ENCODE results near the gene PRDX5. TPM values are rescaled to one million over a fixed set of nuclear protein-coding genes. Genes with fewer than 3 reads are reported as not detected.
A peak's percentile ranks its signal among the peaks of the same experiment; 100 is the strongest.

The PRDX5 gene
- total RNA-seq, 2 experiments from 2014 or later = 177 to 217 TPM

GRCh38 chr11:64284048-64284961 is 33.6 kb upstream of the PRDX5 start, which contains the start of gene BAD:
Gene BAD, minus strand, starts transcription at chr11:64284665. Its CDS starts 297 bp downstream, at chr11:64284368.
- peak within 1 kb of the TSS; percentile 73 for H3K4me3 ChIP-seq (ENCODE audit: low read depth, low read length, poor library complexity, severe bottlenecking)
- BruUV-seq (replicated peaks) = no TSS peak

GRCh38 chr11:64284962-64285884 is 32.7 kb upstream of the PRDX5 start, which contains the start of gene GPR137:
Gene GPR137, plus strand, starts transcription at chr11:64285848. Its CDS starts 677 bp downstream, at chr11:64286525.
- H3K4me3 ChIP-seq (ENCODE audit: low read depth, low read length, poor library complexity, severe bottlenecking) = peak within 1 kb of the TSS; percentile 73
- H3K36me3 ChIP-seq (ENCODE audit: insufficient read depth, low read length) = peaks cover 5% of the 10 kb centered on the region; the same call in 1 of the 2 replicates
- no peaks in the 10 kb centered on the region for H3K9me2 ChIP-seq (ENCODE audit: insufficient read depth, low read length)
- H3K4me1 ChIP-seq (ENCODE audit: insufficient read depth, low read length, poor library complexity, severe bottlenecking) = peaks cover 14% of the 10 kb centered on the region
- H3K9me3 ChIP-seq (ENCODE audit: low read length) = no peaks in the 10 kb centered on the region
- peak within 1 kb of the TSS; percentile 97 for H3K4me2 ChIP-seq (ENCODE audit: low read length)
- peak; percentile 93 for DNase-seq (ENCODE audit: low spot score)
- TSS peak; percentile 67 for BruUV-seq (replicated peaks)
- H3K79me2 ChIP-seq (ENCODE audit: insufficient read depth, low read depth, low read length) = no peaks in the 10 kb centered on the region
- ChIA-PET CTCF (ENCODE audit: unreplicated experiment) (interaction anchor here (0.5 to 0.6 kb wide), 3 partner anchors 16 to 165 kb away, joined by 3 to 4 read pairs (median 3); no protein-coding TSS in a partner anchor), POLR2A (interaction anchor here (0.9 to 2.6 kb wide), 2 partner anchors 78 to 575 kb away, joined by 3 to 8 read pairs; partner anchors contain the start of gene FERMT3)
- no peaks in the 10 kb centered on the region for H4K20me1 ChIP-seq (ENCODE audit: insufficient read depth, low read length)
- peak within 1 kb of the TSS; percentile 65 for H2AFZ ChIP-seq (ENCODE audit: low read length)
- intact Hi-C loops (cut with micrococcal nuclease; ENCODE audit: unreplicated experiment) = loop anchor here (1.0 to 5.0 kb wide), 2 partner anchors 19 to 83 kb away; no protein-coding TSS in a partner anchor
- no peak for TF ChIP-seq EZH2phosphoT487 (IDR thresholded peaks at IDR 0.05; ENCODE audit: borderline replicate concordance, low read depth, low read length)
- H3K27ac ChIP-seq (ENCODE audit: low read depth, low read length, poor library complexity, severe bottlenecking) = peak within 1 kb of the TSS; percentile 80

More at GRCh38 chr11:64284048-64284961, 33.6 kb upstream of the PRDX5 start, which contains the start of gene BAD:
- Histone ChIP-seq H3K9me3 (ENCODE audit: low read length) (no peaks in the 10 kb centered on the region), H3K79me2 (ENCODE audit: insufficient read depth, low read depth, low read length) (no peaks in the 10 kb centered on the region), H4K20me1 (ENCODE audit: insufficient read depth, low read length) (no peaks in the 10 kb centered on the region), H2AFZ (ENCODE audit: low read length) (peak within 1 kb of the TSS; percentile 65), H3K9me2 (ENCODE audit: insufficient read depth, low read length) (no peaks in the 10 kb centered on the region), H3K4me2 (ENCODE audit: low read length) (peak within 1 kb of the TSS; percentile 97), H3K4me1 (ENCODE audit: insufficient read depth, low read length, poor library complexity, severe bottlenecking) (peaks cover 14% of the 10 kb centered on the region), H3K27ac (ENCODE audit: low read depth, low read length, poor library complexity, severe bottlenecking) (peak within 1 kb of the TSS; percentile 80), H3K36me3 (ENCODE audit: insufficient read depth, low read length) (peaks cover 5% of the 10 kb centered on the region; the same call in 1 of the 2 replicates)
- TF ChIP-seq CTCF (conservative IDR thresholded peaks at IDR 0.05; ENCODE audit: low read length) (0 out of 2 replicates have a peak, but pooled peaks have one; percentile 14), EZH2phosphoT487 (IDR thresholded peaks at IDR 0.05; ENCODE audit: borderline replicate concordance, low read depth, low read length) (no peak)
- ChIA-PET POLR2A (interaction anchor here (0.7 to 2.6 kb wide), 6 partner anchors 14 to 576 kb away, joined by 3 to 8 read pairs (median 3); partner anchors contain the start of genes FERMT3, PRDX5, STIP1 and TRMT112), CTCF (ENCODE audit: unreplicated experiment) (interaction anchor here (0.5 to 0.6 kb wide), 2 partner anchors 17 to 166 kb away, joined by 3 read pairs; no protein-coding TSS in a partner anchor)
- peak; percentile 94 for DNase-seq (ENCODE audit: low spot score)
- intact Hi-C loops (cut with micrococcal nuclease; ENCODE audit: unreplicated experiment) = no loop called here
